ENCODE measurements around the gene KCNJ13. TPM values are rescaled to one million over a fixed set of nuclear protein-coding genes. Genes with fewer than 3 reads are reported as not detected.
"Not testable (repeated sequence)": the region's sequence is repeated elsewhere in the genome, so short reads cannot be mapped to it uniquely, and the experiment has no call there.

The KCNJ13 gene
- total and polyA plus RNA-seq, 4 experiments from 2014 or later: 0.55 TPM; not detected in 3

GRCh38 chr2:232723027-232723426 lies 53.3 kb downstream of the KCNJ13 start:
- Histone ChIP-seq H3K4me3 (ENCODE audit: low read length in 2 of 2) (no peak overlapping the region), H3K27ac (ENCODE audit: low read depth, low read length) (no peak overlapping the region), H3K4me1 (ENCODE audit: insufficient read depth, low read length) (peaks cover 14% of the 10 kb centered on the region), H3K36me3 (ENCODE audit: insufficient read depth, low read length) (peaks cover 28% of the 10 kb centered on the region), H3K27me3 (ENCODE audit: insufficient read depth, low read length) (no peaks in the 10 kb centered on the region), H3K9me3 (ENCODE audit: control insufficient read depth in 1 of 2, low read length in 2 of 2) (no peaks in the 10 kb centered on the region)
- POLR2A ChIA-PET (ENCODE audit: partially characterized antibody): no interaction called here
- no peak overlapping the region for H3K4me3 Mint-ChIP-seq
- intact Hi-C loops (cut with micrococcal nuclease): no loop called here
- peaks cover 54 to 64% of the 10 kb centered on the region in 2 donors for H3K36me3 Mint-ChIP-seq
- H3K9me3 Mint-ChIP-seq: peaks cover 0 to 7% (median 1%) of the 10 kb centered on the region in 8 donors
- peak overlapping the region in 1 of 7 donors; percentile 65 for H3K27ac Mint-ChIP-seq
- CTCF ChIA-PET (ENCODE audit: partially characterized antibody): no interaction called here
- peaks cover 31 to 45% (median 36%) of the 10 kb centered on the region in 4 donors for H3K4me1 Mint-ChIP-seq
- no peaks in the 10 kb centered on the region for H3K27me3 Mint-ChIP-seq
- DNase-seq: no peak

GRCh38 chr2:232721882-232722281 lies 54.5 kb downstream of the KCNJ13 start:
- no peaks in the 10 kb centered on the region for H3K27me3 ChIP-seq (ENCODE audit: insufficient read depth, low read length)
- no peaks in the 10 kb centered on the region for H3K9me3 ChIP-seq (ENCODE audit: control insufficient read depth in 1 of 2, low read length in 2 of 2)
- Mint-ChIP-seq H3K9me3 (peaks cover 0 to 7% (median 1%) of the 10 kb centered on the region in 8 donors), H3K36me3 (peaks cover 55 to 62% of the 10 kb centered on the region in 2 donors), H3K27me3 (no peaks in the 10 kb centered on the region), H3K4me1 (peaks cover 30 to 42% (median 37%) of the 10 kb centered on the region in 4 donors), H3K4me3 (no peak overlapping the region), H3K27ac (peak overlapping the region in 6 of 7 donors; percentile 13 to 67 (median 58))
- intact Hi-C loops (cut with micrococcal nuclease): no loop called here
- no peak for DNase-seq
- no peak overlapping the region for H3K27ac ChIP-seq (ENCODE audit: low read depth, low read length)
- H3K4me3 ChIP-seq (ENCODE audit: low read length in 2 of 2): no peak overlapping the region
- peaks cover 32% of the 10 kb centered on the region for H3K36me3 ChIP-seq (ENCODE audit: insufficient read depth, low read length)
- ChIA-PET POLR2A (ENCODE audit: partially characterized antibody) (no interaction called here), CTCF (ENCODE audit: partially characterized antibody) (no interaction called here)
- H3K4me1 ChIP-seq (ENCODE audit: insufficient read depth, low read length): peaks cover 14% of the 10 kb centered on the region

- H3K36me3 ChIP-seq (ENCODE audit: insufficient read depth, low read length): peaks cover 32% of the 10 kb centered on the region
- DNase-seq: no peak
- no peaks in the 10 kb centered on the region for H3K9me3 ChIP-seq (ENCODE audit: control insufficient read depth in 1 of 2, low read length in 2 of 2)
- Mint-ChIP-seq H3K27me3 (no peaks in the 10 kb centered on the region), H3K9me3 (peaks cover 0 to 7% (median 1%) of the 10 kb centered on the region in 8 donors), H3K4me3 (no peak overlapping the region), H3K4me1 (peaks cover 30 to 46% (median 38%) of the 10 kb centered on the region in 4 donors), H3K36me3 (peaks cover 60 to 61% of the 10 kb centered on the region in 2 donors), H3K27ac (peak overlapping the region in 5 of 7 donors; percentile 0 to 67 (median 22))
- intact Hi-C loops (cut with micrococcal nuclease): no loop called here
- CTCF ChIA-PET (ENCODE audit: partially characterized antibody): no interaction called here
- POLR2A ChIA-PET (ENCODE audit: partially characterized antibody): no interaction called here
- peaks cover 14% of the 10 kb centered on the region for H3K4me1 ChIP-seq (ENCODE audit: insufficient read depth, low read length)
- no peak overlapping the region for H3K27ac ChIP-seq (ENCODE audit: low read depth, low read length)
- no peak overlapping the region for H3K4me3 ChIP-seq (ENCODE audit: low read length in 2 of 2)
- no peaks in the 10 kb centered on the region for H3K27me3 ChIP-seq (ENCODE audit: insufficient read depth, low read length)
Observed at GRCh38 chr2:232721261-232721660, 55.1 kb downstream of the KCNJ13 start.

- H3K27me3 ChIP-seq (ENCODE audit: insufficient read depth, low read length); POLR2A ChIA-PET (ENCODE audit: partially characterized antibody); H3K27me3 Mint-ChIP-seq; H3K9me3 ChIP-seq (ENCODE audit: control insufficient read depth in 1 of 2, low read length in 2 of 2); H3K27ac Mint-ChIP-seq; DNase-seq; CTCF ChIA-PET (ENCODE audit: partially characterized antibody); intact Hi-C loops (cut with micrococcal nuclease); H3K4me3 ChIP-seq (ENCODE audit: low read length in 2 of 2); H3K9me3 Mint-ChIP-seq; H3K27ac ChIP-seq (ENCODE audit: low read depth, low read length): not testable (repeated sequence)
- Mint-ChIP-seq H3K4me3 (peak overlapping the region in 1 of 8 donors; percentile 10), H3K4me1 (peaks cover 33 to 53% (median 46%) of the 10 kb centered on the region in 4 donors), H3K36me3 (peaks cover 61% of the 10 kb centered on the region in 2 donors)
- Histone ChIP-seq H3K4me1 (ENCODE audit: insufficient read depth, low read length) (peaks cover 14% of the 10 kb centered on the region), H3K36me3 (ENCODE audit: insufficient read depth, low read length) (peaks cover 23% of the 10 kb centered on the region)
Observed at GRCh38 chr2:232720056-232720455, 56.3 kb downstream of the KCNJ13 start.

Other genes starting within 250 kb of the KCNJ13 start
- gene CHRNG, start 236.9 kb downstream of the KCNJ13 start, total RNA-seq: not detected
- gene CHRNG, start 236.9 kb downstream of the KCNJ13 start, polyA plus RNA-seq: not detected
- 10 to 100 TPM; 18.9 to 19.3 TPM for gene TIGD1, start 226.0 kb downstream of the KCNJ13 start, total RNA-seq
- gene TIGD1, start 226.0 kb downstream of the KCNJ13 start, polyA plus RNA-seq: 10 to 100 TPM; 11.8 to 12.7 TPM
- 10 to 100 TPM; 72.4 to 75.5 TPM for gene EIF4E2, start 225.9 kb downstream of the KCNJ13 start, total RNA-seq
- 10 to 100 TPM; 77.5 to 80.7 TPM for gene EIF4E2, start 225.9 kb downstream of the KCNJ13 start, polyA plus RNA-seq
- gene EFHD1, start 143.0 kb downstream of the KCNJ13 start, total RNA-seq: 1 to 10 TPM; 1.4 to 1.5 TPM
- 1 to 10 TPM; 1.4 to 3.6 TPM for gene EFHD1, start 143.0 kb downstream of the KCNJ13 start, polyA plus RNA-seq
- 10 to 100 TPM; 82.1 to 89.6 TPM for gene GIGYF2, start 79.2 kb downstream of the KCNJ13 start, total RNA-seq
- 10 to 100 TPM in 1 of 2 donors, 1 to 10 TPM in 1; 6.7 to 35.9 TPM for gene GIGYF2, start 79.2 kb downstream of the KCNJ13 start, polyA plus RNA-seq
- gene SNORC, start 93.7 kb upstream of the KCNJ13 start, total RNA-seq: 1 to 10 TPM; 1.4 to 1.5 TPM
- under 1 TPM in 1 of 2 donors, not detected in 1; 0.14 TPM for gene SNORC, start 93.7 kb upstream of the KCNJ13 start, polyA plus RNA-seq
- not detected for gene NGEF, start 236.7 kb upstream of the KCNJ13 start, total RNA-seq
- not detected for gene NGEF, start 236.7 kb upstream of the KCNJ13 start, polyA plus RNA-seq

Data from CD4-positive, alpha-beta memory T cell (primary cell).